ENCODE measurements around the gene EEA1. TPM values are rescaled to one million over a fixed set of nuclear protein-coding genes. Genes with fewer than 3 reads are reported as not detected.

EEA1 gene
- total RNA-seq, 1 experiment from 2014 or later: 35.7 TPM

GRCh38 chr12:92974759-92975158 is 45.7 kb upstream of the EEA1 start:
- peaks cover 3% of the 10 kb centered on the region for H3K4me1 ChIP-seq (ENCODE audit: insufficient read depth, low read length, poor library complexity, severe bottlenecking)
- no peak overlapping the region for H3K27ac ChIP-seq (ENCODE audit: low read depth, low read length, poor library complexity, severe bottlenecking)
- ChIA-PET CTCF (no interaction called here), POLR2A (ENCODE audit: low non-redundant PET) (no interaction called here)
- no peak overlapping the region for H3K4me3 ChIP-seq (ENCODE audit: low read depth, low read length, poor library complexity, severe bottlenecking)
- DNase-seq (ENCODE audit: low spot score): no peak
- TF ChIP-seq EZH2 (IDR thresholded peaks at IDR 0.05; ENCODE audit: borderline replicate concordance, low read depth, low read length, poor library complexity, severe bottlenecking) (no peak), CTCF (conservative IDR thresholded peaks at IDR 0.05; ENCODE audit: low read depth, low read length) (no peak)
- H3K27me3 ChIP-seq (replicated peaks; ENCODE audit: insufficient read depth, low read depth, low read length, poor library complexity): no peaks in the 10 kb centered on the region
- no peaks in the 10 kb centered on the region for H3K36me3 ChIP-seq (ENCODE audit: insufficient read depth, low read length, poor library complexity, severe bottlenecking)
- intact Hi-C loops (cut with micrococcal nuclease; ENCODE audit: unreplicated experiment): no loop called here
- peaks cover 8% of the 10 kb centered on the region for H3K9me3 ChIP-seq (ENCODE audit: low read depth, low read length, poor library complexity, severe bottlenecking)
- no TSS peak for BruUV-seq (replicated peaks)

GRCh38 chr12:92973614-92974013 is 44.5 kb upstream of the EEA1 start:
- Histone ChIP-seq H3K9me3 (ENCODE audit: low read depth, low read length, poor library complexity, severe bottlenecking) (peaks cover 8% of the 10 kb centered on the region), H3K4me1 (ENCODE audit: insufficient read depth, low read length, poor library complexity, severe bottlenecking) (peaks cover 9% of the 10 kb centered on the region), H3K27ac (ENCODE audit: low read depth, low read length, poor library complexity, severe bottlenecking) (no peak overlapping the region), H3K4me3 (ENCODE audit: low read depth, low read length, poor library complexity, severe bottlenecking) (no peak overlapping the region), H3K36me3 (ENCODE audit: insufficient read depth, low read length, poor library complexity, severe bottlenecking) (no peaks in the 10 kb centered on the region), H3K27me3 (replicated peaks; ENCODE audit: insufficient read depth, low read depth, low read length, poor library complexity) (no peaks in the 10 kb centered on the region)
- DNase-seq (ENCODE audit: low spot score): peak; percentile 46
- POLR2A ChIA-PET (ENCODE audit: low non-redundant PET): interaction anchor here (0.5 kb wide), 1 partner anchor 409 kb away, joined by 5 read pairs; no protein-coding TSS in a partner anchor
- TF ChIP-seq CTCF (conservative IDR thresholded peaks at IDR 0.05; ENCODE audit: low read depth, low read length): no peak
- TF ChIP-seq EZH2 (IDR thresholded peaks at IDR 0.05; ENCODE audit: borderline replicate concordance, low read depth, low read length, poor library complexity, severe bottlenecking): no peak
- intact Hi-C loops (cut with micrococcal nuclease; ENCODE audit: unreplicated experiment): no loop called here
- no TSS peak for BruUV-seq (replicated peaks)
- CTCF ChIA-PET: no interaction called here

- no peak overlapping the region for H3K4me3 ChIP-seq (ENCODE audit: low read depth, low read length, poor library complexity, severe bottlenecking)
- no peaks in the 10 kb centered on the region for H3K36me3 ChIP-seq (ENCODE audit: insufficient read depth, low read length, poor library complexity, severe bottlenecking)
- H3K27ac ChIP-seq (ENCODE audit: low read depth, low read length, poor library complexity, severe bottlenecking): no peak overlapping the region
- CTCF ChIA-PET: no interaction called here
- TF ChIP-seq CTCF (conservative IDR thresholded peaks at IDR 0.05; ENCODE audit: low read depth, low read length) (no peak), EZH2 (IDR thresholded peaks at IDR 0.05; ENCODE audit: borderline replicate concordance, low read depth, low read length, poor library complexity, severe bottlenecking) (no peak)
- intact Hi-C loops (cut with micrococcal nuclease; ENCODE audit: unreplicated experiment): no loop called here
- H3K27me3 ChIP-seq (replicated peaks; ENCODE audit: insufficient read depth, low read depth, low read length, poor library complexity): no peaks in the 10 kb centered on the region
- POLR2A ChIA-PET (ENCODE audit: low non-redundant PET): no interaction called here
- no peak for DNase-seq (ENCODE audit: low spot score)
- H3K9me3 ChIP-seq (ENCODE audit: low read depth, low read length, poor library complexity, severe bottlenecking): peaks cover 8% of the 10 kb centered on the region
- H3K4me1 ChIP-seq (ENCODE audit: insufficient read depth, low read length, poor library complexity, severe bottlenecking): peaks cover 12% of the 10 kb centered on the region
- BruUV-seq (replicated peaks): no TSS peak
Observed at GRCh38 chr12:92971859-92972524, 42.9 kb upstream of the EEA1 start.

Data from A673 (cell line).